Measurements from ENCODE around the gene LPCAT2.

The LPCAT2 gene, protein sequence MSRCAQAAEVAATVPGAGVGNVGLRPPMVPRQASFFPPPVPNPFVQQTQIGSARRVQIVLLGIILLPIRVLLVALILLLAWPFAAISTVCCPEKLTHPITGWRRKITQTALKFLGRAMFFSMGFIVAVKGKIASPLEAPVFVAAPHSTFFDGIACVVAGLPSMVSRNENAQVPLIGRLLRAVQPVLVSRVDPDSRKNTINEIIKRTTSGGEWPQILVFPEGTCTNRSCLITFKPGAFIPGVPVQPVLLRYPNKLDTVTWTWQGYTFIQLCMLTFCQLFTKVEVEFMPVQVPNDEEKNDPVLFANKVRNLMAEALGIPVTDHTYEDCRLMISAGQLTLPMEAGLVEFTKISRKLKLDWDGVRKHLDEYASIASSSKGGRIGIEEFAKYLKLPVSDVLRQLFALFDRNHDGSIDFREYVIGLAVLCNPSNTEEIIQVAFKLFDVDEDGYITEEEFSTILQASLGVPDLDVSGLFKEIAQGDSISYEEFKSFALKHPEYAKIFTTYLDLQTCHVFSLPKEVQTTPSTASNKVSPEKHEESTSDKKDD

DNA sequence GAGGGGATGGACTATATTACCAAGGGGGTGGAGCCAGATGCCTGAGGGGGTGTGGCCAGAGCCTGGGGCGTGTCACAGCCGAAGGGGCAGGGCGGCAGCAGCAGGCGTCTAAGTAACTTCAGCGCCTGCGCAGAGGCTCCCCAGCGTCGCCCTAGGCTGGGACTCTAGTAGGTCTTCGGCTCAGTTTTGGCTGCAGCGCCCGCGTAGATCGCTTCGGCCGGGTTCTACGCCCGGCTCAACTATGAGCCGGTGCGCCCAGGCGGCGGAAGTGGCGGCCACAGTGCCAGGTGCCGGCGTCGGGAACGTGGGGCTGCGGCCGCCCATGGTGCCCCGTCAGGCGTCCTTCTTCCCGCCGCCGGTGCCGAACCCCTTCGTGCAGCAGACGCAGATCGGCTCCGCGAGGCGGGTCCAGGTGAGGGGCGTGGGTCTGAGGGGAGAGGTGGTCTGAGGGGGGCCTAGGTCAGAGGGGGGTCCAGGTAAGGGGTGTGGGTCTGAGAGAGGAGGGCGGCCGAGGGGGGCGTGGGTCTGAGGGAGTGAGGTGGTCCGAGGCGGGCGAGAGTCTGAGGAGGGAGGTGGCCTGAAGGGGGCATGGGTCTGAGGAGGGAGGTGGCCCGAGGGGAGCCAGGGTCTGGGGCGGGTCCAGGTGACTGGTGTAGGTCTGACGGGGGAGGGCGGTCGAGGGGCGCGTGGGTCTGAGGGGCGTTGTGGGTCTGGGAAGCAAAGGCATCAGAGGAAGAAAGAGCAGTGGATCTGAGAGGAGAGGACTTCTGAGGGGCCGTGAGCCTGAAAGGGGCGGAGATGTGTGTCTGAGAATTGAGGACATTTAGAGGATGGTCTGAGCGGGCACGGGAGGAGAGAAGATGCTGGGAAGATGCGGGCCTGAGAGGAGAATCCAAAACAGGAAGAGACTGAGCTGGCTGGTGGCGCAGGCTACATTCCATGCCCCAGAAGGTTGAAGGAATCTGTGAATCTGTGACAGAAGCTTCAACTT is at the start of gene LPCAT2:
Gene LPCAT2 (plus strand): TSS at position 132 of the 991 bp plus-strand sequence. CDS start 110 bp downstream, at position 242.
- no peak for DNase-seq (ENCODE audit: low read depth)

- no peak for DNase-seq (ENCODE audit: low read depth)
Observed at GRCh38 chr16:55462241-55462640, 46.6 kb upstream of the LPCAT2 start.

DNA sequence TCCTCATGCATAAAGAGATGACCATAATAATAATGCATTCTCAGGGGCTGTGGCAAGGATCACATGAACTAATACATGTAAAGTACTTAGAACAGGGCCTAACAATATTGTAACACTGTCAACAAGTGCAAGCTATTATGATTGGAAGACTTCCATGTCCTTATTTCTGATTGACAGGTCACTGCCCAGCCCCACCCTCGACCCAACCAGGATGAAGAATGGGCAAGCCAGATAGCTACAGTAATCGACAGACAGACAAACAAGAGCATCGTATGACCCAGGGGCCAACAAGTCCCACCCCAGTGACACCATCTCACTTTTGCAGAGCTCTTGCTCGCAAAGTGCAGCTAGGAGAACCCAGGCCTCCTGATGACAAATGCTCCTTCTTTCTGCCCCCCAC is 44.5 kb upstream of the LPCAT2 start:
- no peak for DNase-seq (ENCODE audit: low read depth)

DNA sequence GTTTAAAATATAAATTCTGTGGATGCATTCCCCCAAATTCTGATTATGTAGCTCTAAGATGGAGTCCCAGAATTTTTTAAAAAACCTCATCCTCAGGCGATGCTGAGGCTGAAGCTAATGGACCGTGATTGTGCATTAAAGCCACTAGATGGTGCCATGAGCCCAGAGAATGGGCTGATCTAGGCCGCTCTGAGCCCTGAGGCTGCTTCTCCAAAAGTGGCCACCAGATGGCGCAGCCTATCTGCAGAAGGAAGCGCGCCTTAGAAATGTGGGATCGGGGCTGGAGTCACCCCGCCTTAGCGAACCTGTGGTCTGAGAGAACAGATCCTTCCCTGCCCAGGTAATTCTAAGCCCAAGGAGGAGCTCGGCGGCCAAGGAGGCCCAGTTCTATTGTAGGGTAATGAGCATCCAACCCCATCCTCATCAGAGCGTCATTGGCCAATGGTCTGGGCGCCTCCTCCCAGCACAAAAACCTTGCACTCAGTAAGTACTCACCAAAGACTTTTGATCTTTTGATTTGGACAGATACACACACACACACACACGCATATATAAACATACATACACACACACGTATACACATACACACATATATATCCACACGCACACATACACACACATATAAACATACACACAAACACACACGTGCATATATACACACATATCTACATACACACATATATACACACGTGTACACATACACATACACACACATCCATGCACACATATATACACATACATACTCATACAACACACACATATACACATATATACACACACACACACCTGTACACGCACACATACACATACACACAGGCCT is 43.6 kb upstream of the LPCAT2 start:
- DNase-seq (ENCODE audit: low read depth) = peak; percentile 74

DNA sequence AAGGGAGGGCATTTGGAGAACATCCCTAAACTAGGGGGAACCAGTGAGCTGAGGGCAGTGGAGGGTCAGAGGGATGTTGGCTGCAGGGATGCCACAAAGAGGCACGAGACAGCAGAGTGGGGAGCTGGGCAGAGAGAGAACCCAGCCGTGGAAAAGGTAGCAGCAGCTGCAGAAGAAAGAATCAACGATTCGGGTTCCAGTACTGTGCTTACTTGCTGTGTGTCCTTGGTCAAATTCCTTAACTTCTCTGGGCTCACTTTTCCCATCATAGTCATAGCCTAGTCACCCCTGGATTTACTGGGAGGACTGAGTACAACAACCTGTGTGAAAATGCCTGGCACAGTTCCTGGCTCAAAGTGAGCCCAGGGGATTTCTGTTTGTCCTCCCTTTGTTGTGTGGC is 42.7 kb upstream of the LPCAT2 start:
- DNase-seq (ENCODE audit: low read depth) = no peak

DNA sequence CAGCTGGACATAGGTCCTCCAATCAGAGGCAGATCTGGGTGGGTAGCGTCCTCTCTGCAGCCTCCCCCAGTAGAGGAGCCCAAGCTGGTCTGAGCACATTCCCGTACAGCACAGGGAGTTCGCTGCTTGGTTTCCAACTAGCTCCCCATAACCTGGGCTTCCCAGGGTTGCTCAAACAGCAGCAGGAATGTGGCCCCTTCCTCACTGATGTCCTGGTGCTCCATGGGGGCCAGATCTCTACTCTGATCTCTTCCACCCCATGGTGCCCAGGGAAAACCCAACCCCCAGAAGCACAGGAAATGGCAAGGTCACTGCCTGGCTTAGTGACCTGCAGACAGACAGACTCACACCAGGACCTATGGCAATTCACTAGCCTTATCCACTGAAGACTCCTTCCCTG is 41.0 kb upstream of the LPCAT2 start:
- DNase-seq (ENCODE audit: low read depth) = no peak

DNA sequence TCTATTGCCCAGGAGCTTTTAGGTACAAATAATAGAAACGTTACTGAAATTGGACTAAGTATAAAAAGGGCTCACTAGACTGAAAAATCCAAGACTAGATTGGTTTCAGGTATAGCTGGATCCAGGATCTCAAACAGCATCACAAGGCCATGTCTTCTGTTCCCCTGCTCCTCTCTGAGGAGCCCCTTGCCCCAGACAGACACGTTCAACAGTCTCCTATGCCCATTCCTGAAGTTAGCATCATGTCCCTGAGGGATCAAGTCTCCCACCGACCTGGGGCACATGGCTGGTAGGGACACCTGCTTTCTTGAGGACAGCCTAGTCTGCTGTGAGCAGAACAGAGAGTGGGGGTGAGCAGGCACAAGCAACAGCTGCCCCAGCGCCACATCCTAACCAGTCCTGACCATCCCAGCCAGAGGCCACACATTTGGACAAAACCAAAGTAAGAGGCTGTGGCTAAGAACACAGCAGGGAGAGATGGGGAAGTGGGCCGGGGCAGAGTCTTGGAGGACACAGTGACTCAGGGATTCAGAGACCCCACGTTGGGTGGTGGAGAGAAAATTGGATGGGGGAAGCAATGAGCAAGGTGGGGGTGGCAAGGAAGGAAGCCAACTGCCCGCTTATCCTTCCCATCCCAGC is 40.4 kb upstream of the LPCAT2 start:
- no peak for DNase-seq (ENCODE audit: low read depth)

DNA sequence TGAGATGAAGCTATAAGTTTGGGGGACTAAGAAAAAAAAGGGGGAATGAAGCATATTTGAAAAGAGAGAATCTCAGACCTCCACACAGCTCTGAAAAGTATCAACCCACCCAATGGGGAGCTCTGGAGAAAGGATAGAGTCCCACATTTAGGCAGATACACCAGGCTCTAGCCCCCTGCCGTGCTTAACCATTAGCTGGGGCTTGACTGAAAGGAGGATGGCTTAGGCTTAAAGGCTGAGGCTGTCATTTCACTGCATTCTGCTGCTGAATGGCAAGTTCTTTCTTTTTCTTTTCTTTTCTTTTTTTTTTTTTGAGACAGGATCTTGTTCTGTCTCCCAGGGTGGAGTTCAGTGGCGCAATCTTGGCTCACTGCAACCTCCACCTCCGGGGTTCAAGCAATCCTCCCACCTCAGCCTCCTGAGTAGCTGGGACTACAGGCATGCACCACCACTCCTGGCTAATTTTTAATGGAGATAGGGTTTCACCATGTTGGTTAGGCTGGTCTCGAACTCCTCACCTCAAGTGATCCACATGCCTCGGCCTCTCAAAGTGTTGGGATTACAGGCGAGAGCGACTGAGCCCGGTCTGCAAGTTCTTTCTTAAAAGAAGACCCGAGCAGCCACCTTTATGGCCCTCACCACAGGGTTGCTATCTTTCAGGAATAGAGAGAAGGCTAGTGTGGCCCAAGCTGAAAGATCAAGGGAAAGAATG is 38.9 kb upstream of the LPCAT2 start:
- no peak for DNase-seq (ENCODE audit: low read depth)

- no peak for DNase-seq (ENCODE audit: low read depth)
Observed at GRCh38 chr16:55470533-55471371, 38.1 kb upstream of the LPCAT2 start.

DNA sequence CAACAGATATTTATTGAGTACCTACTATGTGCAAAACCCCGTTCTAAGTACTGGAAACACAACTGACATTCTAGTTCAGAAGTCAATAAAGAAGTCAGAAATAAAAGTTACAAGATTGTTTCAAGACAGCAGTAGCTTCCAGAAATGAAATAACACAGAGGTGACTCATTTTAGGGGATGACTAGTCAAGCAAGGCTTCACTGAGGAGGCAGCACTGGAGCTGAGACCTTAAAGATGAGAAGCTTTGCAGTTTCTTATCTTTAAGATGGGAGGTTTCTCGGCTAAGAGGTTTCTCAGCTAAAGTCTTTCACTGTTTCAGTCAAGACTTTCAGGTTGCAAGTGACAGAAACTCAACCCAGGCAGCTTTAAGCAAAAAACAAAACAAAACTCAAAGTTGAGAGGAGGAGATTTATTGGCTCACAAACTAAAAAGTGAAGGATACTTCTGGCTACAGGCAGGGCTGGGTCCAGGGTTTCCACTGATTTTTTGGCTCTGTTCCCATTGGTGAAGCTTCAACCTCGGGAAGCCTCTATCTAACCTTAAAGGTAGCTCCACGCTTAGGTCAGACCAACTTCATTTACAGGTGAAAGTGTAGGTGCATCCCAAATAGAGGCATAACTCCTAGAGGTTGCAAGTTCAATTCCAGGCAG is 37.3 kb upstream of the LPCAT2 start:
- DNase-seq (ENCODE audit: low read depth) = no peak

DNA sequence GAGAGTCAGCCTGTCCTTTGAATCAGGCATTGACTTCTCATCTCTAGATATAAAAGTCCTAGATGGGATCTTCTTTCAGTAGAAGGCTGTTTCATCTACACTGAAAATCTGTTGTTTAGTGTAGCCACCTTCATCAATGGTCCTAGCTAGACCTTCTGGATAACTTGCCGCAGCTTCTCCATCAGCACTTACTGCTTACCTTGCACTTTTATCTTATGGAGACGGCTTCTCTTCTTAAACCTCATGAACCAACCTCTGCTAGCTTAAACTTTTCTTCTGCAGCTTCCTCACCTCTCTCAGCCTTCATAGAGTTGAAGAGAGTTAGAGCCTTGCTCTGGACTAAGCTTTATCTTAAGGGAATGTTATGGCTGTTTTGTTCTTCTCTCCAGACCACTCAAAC is 35.3 kb upstream of the LPCAT2 start:
- no peak for DNase-seq (ENCODE audit: low read depth)

DNA sequence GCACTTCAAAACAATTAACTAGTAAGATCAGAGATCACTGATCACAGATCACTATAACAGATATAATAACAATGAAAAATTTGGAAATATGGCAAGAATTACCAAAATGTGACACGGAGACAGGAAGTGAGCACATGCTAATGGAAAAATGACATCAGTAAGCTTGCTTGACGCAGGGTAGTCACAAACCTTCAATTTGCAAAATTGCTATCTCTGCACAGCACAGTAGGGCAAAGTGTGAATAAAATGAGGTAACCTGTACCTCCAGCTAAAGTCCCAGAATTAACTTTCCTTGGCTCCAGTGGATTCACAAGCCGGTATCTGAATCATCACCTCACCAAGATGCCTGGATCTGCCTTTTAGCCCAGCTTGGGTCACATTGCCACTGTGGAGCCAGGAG is 34.1 kb upstream of the LPCAT2 start:
- no peak for DNase-seq (ENCODE audit: low read depth)

GRCh38 chr16:55475919-55476318 is 33.0 kb upstream of the LPCAT2 start:
- DNase-seq (ENCODE audit: low read depth) = no peak

DNA sequence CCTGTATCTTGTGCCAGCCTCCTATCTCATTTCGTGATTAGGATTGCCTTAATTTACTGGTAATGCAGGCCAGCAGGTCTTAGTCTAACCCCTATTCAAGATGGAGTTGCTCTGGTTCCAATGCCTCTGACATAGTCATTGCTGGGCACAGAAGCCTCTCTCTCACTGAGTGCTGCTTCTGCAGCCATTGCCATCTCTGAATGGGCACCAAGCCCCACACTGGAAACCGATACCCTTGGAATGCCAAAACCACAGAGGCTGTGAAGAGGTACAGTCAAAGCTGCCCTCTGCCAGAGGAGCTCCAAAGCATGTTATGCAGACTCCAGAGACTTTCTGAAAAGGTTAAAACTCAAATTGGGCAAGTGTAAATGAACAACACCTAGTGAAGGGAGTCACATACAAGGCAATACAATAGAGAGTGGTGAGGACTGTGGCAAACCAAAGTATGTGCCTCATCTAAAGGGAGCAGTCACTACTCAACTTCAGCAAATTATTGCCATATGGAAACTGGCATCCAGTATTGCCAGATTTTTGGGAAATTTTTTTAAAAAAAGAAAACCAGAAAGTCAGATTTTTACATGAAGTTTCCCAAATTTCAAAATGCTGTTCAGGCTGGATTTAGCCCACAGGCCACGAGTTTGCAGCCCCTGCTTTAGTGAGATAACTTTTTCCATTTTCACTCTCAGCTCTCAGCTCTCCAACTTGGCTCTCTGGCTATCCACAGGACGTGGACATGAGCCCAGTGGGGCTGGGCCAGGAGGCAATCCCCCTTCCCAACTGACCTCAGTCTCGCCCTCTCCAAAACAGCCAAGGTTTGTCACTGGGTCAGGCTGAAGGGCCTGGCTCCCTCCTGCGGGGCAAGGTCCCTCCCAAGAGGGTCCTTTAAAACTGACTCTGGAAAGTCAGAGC is 32.0 kb upstream of the LPCAT2 start:
- DNase-seq (ENCODE audit: low read depth) = no peak

DNA sequence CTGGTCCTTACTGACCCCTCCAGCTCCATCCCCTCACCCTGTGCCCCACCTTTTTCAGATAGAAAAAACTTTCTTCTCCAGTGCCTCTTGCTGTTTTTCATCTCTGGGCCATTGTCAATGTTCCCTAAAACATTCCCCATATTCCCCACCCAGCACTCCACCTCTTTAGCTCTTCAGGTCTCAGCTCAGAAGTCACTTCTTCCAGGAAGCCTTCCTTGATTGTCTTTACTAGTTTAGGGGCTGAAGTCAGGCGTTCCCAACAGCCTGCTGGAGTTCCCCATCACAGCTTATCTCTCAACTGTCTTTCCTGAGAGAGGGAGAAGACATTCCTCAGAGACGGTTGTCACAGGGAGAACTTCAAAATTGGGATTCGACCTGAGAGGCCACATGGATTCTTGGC is 31.1 kb upstream of the LPCAT2 start:
- DNase-seq (ENCODE audit: low read depth) = no peak

DNA sequence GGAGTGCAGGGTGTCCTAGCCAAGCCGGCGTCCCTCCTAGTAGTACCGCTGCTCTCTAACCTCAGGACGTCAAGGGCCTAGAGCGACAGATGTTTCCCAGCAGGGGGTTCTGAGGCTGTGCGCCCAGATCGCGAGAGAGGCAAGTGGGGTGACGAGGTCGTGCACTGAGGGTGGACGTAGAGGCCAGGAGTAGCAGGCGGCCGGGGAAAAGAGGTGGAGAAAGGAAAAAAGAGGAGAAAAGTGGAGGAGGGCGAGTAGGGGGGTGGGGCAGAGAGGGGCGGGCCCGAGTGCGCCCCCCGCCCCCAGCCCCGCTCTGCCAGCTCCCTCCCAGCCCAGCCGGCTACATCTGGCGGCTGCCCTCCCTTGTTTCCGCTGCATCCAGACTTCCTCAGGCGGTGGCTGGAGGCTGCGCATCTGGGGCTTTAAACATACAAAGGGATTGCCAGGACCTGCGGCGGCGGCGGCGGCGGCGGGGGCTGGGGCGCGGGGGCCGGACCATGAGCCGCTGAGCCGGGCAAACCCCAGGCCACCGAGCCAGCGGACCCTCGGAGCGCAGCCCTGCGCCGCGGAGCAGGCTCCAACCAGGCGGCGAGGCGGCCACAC is 29.9 kb upstream of the LPCAT2 start, which contains the start of gene MMP2:
Gene MMP2 (plus strand): TSS at position 372 of the 603 bp plus-strand sequence. CDS start 282 bp downstream, outside the sequence.
- no peak for DNase-seq (ENCODE audit: low read depth)

DNA sequence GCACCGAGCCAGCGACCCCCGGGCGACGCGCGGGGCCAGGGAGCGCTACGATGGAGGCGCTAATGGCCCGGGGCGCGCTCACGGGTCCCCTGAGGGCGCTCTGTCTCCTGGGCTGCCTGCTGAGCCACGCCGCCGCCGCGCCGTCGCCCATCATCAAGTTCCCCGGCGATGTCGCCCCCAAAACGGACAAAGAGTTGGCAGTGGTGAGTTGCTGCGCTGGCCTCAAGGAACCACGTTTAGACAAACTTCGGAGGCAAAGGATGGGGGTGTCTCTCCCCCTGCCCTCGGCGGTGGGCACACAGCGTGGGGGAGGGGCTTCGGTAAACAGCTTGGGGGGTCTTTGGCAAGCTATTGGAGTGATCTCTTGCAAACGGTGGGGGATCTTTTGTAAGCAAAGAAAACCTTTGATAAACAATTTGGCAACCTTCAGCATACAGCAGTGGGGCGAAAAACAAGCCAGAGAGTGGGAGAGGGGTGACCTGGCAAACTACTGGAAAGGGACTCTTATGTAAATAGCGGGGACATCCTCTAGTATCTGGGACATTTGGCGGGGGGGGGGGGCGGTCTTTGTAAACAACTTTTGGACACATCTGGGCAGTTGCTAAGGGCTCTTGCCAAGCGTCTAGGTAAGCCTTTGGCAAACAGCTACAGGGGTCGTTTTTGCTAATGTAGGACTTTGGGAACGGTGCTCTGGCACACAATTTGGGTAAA is 29.3 kb upstream of the LPCAT2 start:
- no peak for DNase-seq (ENCODE audit: low read depth)
